Fibroblast of lung (primary cell): ENCODE results near the gene TENM3. TPM values are rescaled to one million over a fixed set of nuclear protein-coding genes. Genes with fewer than 3 reads are reported as not detected.
"Not testable (repeated sequence)": the region's sequence is repeated elsewhere in the genome, so short reads cannot be mapped to it uniquely, and the experiment has no call there.

Experiments
- DNase-seq, 2 donors: peaks; one replicate each; pipeline versions ENCODE4 v3.0.0 to v3.0.0-alpha.2; 2010; ENCODE audit warnings: low read depth in 2 of 2
- H2AFZ ChIP-seq: 2 replicates; pipeline ENCODE4 v1.5.1; 2012; ENCODE audit warnings: low read length, control low read depth, inconsistent platforms
- H3K27ac ChIP-seq: 2 replicates; pipeline ENCODE4 v1.5.1; 2011; ENCODE audit warnings: low read length, control low read depth; ENCODE audit not compliant: insufficient read depth
- H3K27me3 ChIP-seq: 2 replicates; pipeline ENCODE4 v1.5.1; 2011; ENCODE audit warnings: mild to moderate bottlenecking, low read length; ENCODE audit not compliant: control insufficient read depth, insufficient read depth
- H3K36me3 ChIP-seq: 2 replicates; pipeline ENCODE4 v1.5.1; 2011; ENCODE audit warnings: low read length; ENCODE audit not compliant: control insufficient read depth, insufficient read depth
- H3K4me1 ChIP-seq: 2 replicates; pipeline ENCODE4 v1.5.1; 2011; ENCODE audit warnings: low read length; ENCODE audit not compliant: control insufficient read depth, insufficient read depth; ENCODE audit errors: extremely low read depth
- H3K4me2 ChIP-seq: 2 replicates; pipeline ENCODE4 v1.5.1; 2011; ENCODE audit warnings: low read length, control low read depth; ENCODE audit not compliant: insufficient read depth; ENCODE audit errors: extremely low read depth
- H3K4me3 ChIP-seq, 4 experiments: fragments of 200-600 bp in 1 of 4; sonication (generic) in 1 of 4; replicated peaks in 1 of 4; 2 replicates each; pipeline ENCODE4 v1.5.1; 2011 to 2016; ENCODE audit warnings: low read length in 4 of 4, low read depth in 3 of 4, mild to moderate bottlenecking in 3 of 4, control low read depth in 2 of 4, inconsistent platforms in 1 of 4, mixed read lengths in 1 of 4; ENCODE audit not compliant: insufficient read depth in 1 of 4; ENCODE audit errors: control extremely low read depth in 1 of 4
- H3K79me2 ChIP-seq: 2 replicates; pipeline ENCODE4 v1.5.1; 2012; ENCODE audit warnings: mild to moderate bottlenecking, low read length, inconsistent platforms; ENCODE audit not compliant: control insufficient read depth, insufficient read depth
- H3K9ac ChIP-seq: 2 replicates; pipeline ENCODE4 v1.5.1; 2011; ENCODE audit warnings: mild to moderate bottlenecking, low read length, control low read depth; ENCODE audit not compliant: insufficient read depth
- H3K9me3 ChIP-seq: 2 replicates; pipeline ENCODE4 v1.5.1; 2012; ENCODE audit warnings: low read depth, low read length; ENCODE audit not compliant: control insufficient read depth, insufficient read depth
- H4K20me1 ChIP-seq: 2 replicates; pipeline ENCODE4 v1.5.1; 2011; ENCODE audit warnings: low read length; ENCODE audit not compliant: control insufficient read depth, insufficient read depth; ENCODE audit errors: extremely low read depth
- EZH2 ChIP-seq: IDR thresholded peaks from 2 replicates; pipeline ENCODE4 v1.5.1; 2012; ENCODE audit warnings: low read length, control low read depth, mild to moderate bottlenecking; ENCODE audit errors: missing control alignments
- polyA plus RNA-seq, 2 donors: library from polyadenylated mRNA; depleted of rRNA in 1 of 2; stranded (reverse) in 1 of 2; unstranded in 1 of 2; fragments of >200 nt; gene quantifications; 2 replicates each; pipeline ENCODE4 v1.2.1, GENCODE V29; 2011 to 2012; ENCODE audit warnings: missing spikeins in 1 of 2
- total RNA-seq: library from RNA; depleted of rRNA; stranded (reverse); fragments of >200 nt; gene quantifications from 2 replicates; pipeline ENCODE4 v1.2.1, GENCODE V29; 2014
- TF ChIP-seq, protein P1 (sequence below), 2 donors: IDR thresholded peaks in 1 of 2; conservative IDR thresholded peaks in 1 of 2; 1 replicate in 1 of 2; 2 replicates in 1 of 2; pipeline ENCODE4 v1.5.1; 2011 to 2012; ENCODE audit warnings: low read length in 2 of 2, control low read depth in 1 of 2, inconsistent platforms in 1 of 2, low read depth in 1 of 2, mild to moderate bottlenecking in 1 of 2

The TENM3 gene
- total and polyA plus RNA-seq, 2 donors (not counting 1 experiment from before 2014, with no cell fraction given): 2.7 to 3.6 TPM

DNA sequence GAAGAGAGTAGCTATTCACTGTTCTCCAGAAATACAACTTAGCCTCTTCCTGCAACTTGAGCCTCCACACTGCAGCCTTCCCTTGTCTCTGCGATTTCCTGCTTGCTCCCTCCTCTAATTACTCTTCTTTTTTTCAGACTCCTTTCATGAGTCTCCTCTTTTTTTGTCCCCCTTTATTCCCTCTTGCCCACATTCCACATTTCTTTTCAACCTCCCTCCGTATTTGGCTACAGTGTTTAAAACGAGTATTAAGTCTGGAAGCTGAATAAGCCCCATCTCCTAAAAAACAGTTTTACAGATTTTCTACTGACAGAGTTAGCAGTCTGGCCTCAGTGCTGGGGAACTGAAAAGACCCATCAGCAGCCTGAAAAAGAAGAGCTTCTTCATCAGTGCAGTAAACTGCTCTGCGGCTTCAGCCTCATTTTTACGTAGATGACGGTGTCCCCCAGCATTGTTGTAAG lies 141.5 kb downstream of the TENM3 start:
- H4K20me1 ChIP-seq: no peaks in the 10 kb centered on the region
- TF ChIP-seq, protein P1, sequence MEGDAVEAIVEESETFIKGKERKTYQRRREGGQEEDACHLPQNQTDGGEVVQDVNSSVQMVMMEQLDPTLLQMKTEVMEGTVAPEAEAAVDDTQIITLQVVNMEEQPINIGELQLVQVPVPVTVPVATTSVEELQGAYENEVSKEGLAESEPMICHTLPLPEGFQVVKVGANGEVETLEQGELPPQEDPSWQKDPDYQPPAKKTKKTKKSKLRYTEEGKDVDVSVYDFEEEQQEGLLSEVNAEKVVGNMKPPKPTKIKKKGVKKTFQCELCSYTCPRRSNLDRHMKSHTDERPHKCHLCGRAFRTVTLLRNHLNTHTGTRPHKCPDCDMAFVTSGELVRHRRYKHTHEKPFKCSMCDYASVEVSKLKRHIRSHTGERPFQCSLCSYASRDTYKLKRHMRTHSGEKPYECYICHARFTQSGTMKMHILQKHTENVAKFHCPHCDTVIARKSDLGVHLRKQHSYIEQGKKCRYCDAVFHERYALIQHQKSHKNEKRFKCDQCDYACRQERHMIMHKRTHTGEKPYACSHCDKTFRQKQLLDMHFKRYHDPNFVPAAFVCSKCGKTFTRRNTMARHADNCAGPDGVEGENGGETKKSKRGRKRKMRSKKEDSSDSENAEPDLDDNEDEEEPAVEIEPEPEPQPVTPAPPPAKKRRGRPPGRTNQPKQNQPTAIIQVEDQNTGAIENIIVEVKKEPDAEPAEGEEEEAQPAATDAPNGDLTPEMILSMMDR (conservative IDR thresholded peaks at IDR 0.05 in 1 of 2, IDR thresholded peaks at IDR 0.05 in 1 of 2; ENCODE audit: low read depth in 1 of 2, low read length in 2 of 2): no peak
- TF ChIP-seq EZH2: no peak
- H3K9ac ChIP-seq: no peak overlapping the region
- H3K36me3 ChIP-seq: no peaks in the 10 kb centered on the region
- H3K27me3 ChIP-seq: no peaks in the 10 kb centered on the region
- no peak overlapping the region for H3K27ac ChIP-seq
- H3K4me3 ChIP-seq: no peak overlapping the region
- H2AFZ ChIP-seq: no peak overlapping the region
- no peaks in the 10 kb centered on the region for H3K79me2 ChIP-seq
- H3K4me2 ChIP-seq: no peak overlapping the region
- H3K4me1 ChIP-seq: no peaks in the 10 kb centered on the region
- H3K9me3 ChIP-seq: no peaks in the 10 kb centered on the region
- DNase-seq: peak; percentile 51 to 52

DNA sequence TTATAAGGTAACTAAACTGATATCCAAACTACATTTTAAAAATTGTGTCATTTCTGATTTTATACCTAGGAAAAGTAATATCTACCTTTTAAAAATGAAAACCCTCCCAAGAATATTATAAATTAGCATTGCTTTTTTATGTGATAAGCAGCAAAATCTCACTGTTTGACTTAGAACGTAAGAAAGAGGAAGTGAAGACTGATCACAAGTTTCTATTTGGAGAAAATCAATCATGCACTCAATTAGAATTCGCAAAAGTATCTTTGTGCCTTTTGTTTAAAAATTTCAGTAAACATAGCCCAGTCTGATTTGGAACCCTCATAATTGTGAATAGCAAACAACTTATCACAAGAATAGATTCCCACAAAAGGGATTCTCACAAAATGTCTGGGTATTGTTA lies 142.7 kb downstream of the TENM3 start:
- H2AFZ ChIP-seq: no peak overlapping the region
- H3K27me3 ChIP-seq: no peaks in the 10 kb centered on the region
- TF ChIP-seq, protein P1 (conservative IDR thresholded peaks at IDR 0.05 in 1 of 2, IDR thresholded peaks at IDR 0.05 in 1 of 2; ENCODE audit: low read depth in 1 of 2, low read length in 2 of 2): no peak
- TF ChIP-seq EZH2: no peak
- no peaks in the 10 kb centered on the region for H3K9me3 ChIP-seq
- no peak overlapping the region for H3K4me3 ChIP-seq
- H3K4me2 ChIP-seq: no peak overlapping the region
- H3K4me1 ChIP-seq: no peaks in the 10 kb centered on the region
- no peak overlapping the region for H3K9ac ChIP-seq
- H3K79me2 ChIP-seq: no peaks in the 10 kb centered on the region
- DNase-seq: no peak
- no peaks in the 10 kb centered on the region for H4K20me1 ChIP-seq
- H3K27ac ChIP-seq: no peak overlapping the region
- H3K36me3 ChIP-seq: no peaks in the 10 kb centered on the region

DNA sequence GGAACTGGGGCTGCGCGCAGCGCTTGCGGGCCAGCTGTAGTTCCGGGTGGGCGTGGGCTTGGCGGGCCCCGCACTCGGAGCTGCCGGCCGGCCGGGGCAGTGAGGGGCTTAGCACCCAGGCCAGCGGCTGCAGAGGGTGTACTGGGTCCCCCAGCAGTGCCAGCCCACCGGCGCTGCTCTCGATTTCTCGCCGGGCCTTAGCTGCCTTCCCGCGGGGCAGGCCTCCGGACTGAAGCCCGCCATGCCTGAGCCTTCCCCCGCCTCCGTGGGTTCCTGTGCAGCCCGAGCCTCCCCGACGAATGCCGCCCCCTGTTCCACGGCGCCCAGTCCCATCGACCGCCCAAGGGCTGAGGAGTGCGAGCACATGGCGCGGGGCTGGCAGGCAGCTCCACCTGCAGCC lies 143.4 kb downstream of the TENM3 start:
- H3K4me3 ChIP-seq, DNase-seq, H3K36me3 ChIP-seq, H3K4me2 ChIP-seq, H3K79me2 ChIP-seq, H3K27ac ChIP-seq, H3K27me3 ChIP-seq, H2AFZ ChIP-seq, H3K9me3 ChIP-seq, H3K9ac ChIP-seq, H4K20me1 ChIP-seq, H3K4me1 ChIP-seq: not testable (repeated sequence)
